ENCODE data around the gene KIF22. TPM values are rescaled to one million over a fixed set of nuclear protein-coding genes. Genes with fewer than 3 reads are reported as not detected.
A peak's percentile ranks its signal among the peaks of the same experiment; 100 is the strongest.

The KIF22 gene
- total RNA-seq, 1 experiment from 2014 or later = 134 TPM

- Mint-ChIP-seq H3K36me3 (ENCODE audit: insufficient read depth, unreplicated experiment) (peaks cover 74% of the 10 kb centered on the region), H3K4me3 (ENCODE audit: low read depth, unreplicated experiment) (peak overlapping the region; percentile 89), H3K4me1 (ENCODE audit: low read depth, unreplicated experiment) (peaks cover 33% of the 10 kb centered on the region), H3K27me3 (ENCODE audit: unreplicated experiment) (no peaks in the 10 kb centered on the region), H3K27ac (ENCODE audit: unreplicated experiment) (peak overlapping the region; percentile 96), H3K9me3 (ENCODE audit: low read depth, unreplicated experiment) (no peaks in the 10 kb centered on the region)
- no TSS peak for BruUV-seq (replicated peaks)
- intact Hi-C loops (cut with micrococcal nuclease; ENCODE audit: unreplicated experiment) = no loop called here
- CTCF ChIA-PET = interaction anchor here (0.8 to 1.4 kb wide), 7 partner anchors 13 to 228 kb away, joined by 3 to 6 read pairs (median 3); partner anchors contain the start of genes KIF22 and MVP
- TF ChIP-seq, protein P1, sequence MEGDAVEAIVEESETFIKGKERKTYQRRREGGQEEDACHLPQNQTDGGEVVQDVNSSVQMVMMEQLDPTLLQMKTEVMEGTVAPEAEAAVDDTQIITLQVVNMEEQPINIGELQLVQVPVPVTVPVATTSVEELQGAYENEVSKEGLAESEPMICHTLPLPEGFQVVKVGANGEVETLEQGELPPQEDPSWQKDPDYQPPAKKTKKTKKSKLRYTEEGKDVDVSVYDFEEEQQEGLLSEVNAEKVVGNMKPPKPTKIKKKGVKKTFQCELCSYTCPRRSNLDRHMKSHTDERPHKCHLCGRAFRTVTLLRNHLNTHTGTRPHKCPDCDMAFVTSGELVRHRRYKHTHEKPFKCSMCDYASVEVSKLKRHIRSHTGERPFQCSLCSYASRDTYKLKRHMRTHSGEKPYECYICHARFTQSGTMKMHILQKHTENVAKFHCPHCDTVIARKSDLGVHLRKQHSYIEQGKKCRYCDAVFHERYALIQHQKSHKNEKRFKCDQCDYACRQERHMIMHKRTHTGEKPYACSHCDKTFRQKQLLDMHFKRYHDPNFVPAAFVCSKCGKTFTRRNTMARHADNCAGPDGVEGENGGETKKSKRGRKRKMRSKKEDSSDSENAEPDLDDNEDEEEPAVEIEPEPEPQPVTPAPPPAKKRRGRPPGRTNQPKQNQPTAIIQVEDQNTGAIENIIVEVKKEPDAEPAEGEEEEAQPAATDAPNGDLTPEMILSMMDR (IDR thresholded peaks at IDR 0.05; ENCODE audit: unreplicated experiment) = no peak
- no peak for DNase-seq
These were observed 13.5 kb downstream of the KIF22 start for GRCh38 chr16:29804020-29804419.

- intact Hi-C loops (cut with micrococcal nuclease; ENCODE audit: unreplicated experiment) = no loop called here
- Mint-ChIP-seq H3K4me3 (ENCODE audit: low read depth, unreplicated experiment) (peak overlapping the region; percentile 89), H3K27ac (ENCODE audit: unreplicated experiment) (peak overlapping the region; percentile 96), H3K36me3 (ENCODE audit: insufficient read depth, unreplicated experiment) (peaks cover 74% of the 10 kb centered on the region), H3K4me1 (ENCODE audit: low read depth, unreplicated experiment) (peaks cover 34% of the 10 kb centered on the region), H3K9me3 (ENCODE audit: low read depth, unreplicated experiment) (no peaks in the 10 kb centered on the region), H3K27me3 (ENCODE audit: unreplicated experiment) (no peaks in the 10 kb centered on the region)
- no peak for DNase-seq
- TF ChIP-seq, protein P1 (IDR thresholded peaks at IDR 0.05; ENCODE audit: unreplicated experiment) = no peak
- TSS peak; percentile 50 for BruUV-seq (replicated peaks)
- CTCF ChIA-PET = interaction anchor here (0.8 to 1.4 kb wide), 7 partner anchors 12 to 228 kb away, joined by 3 to 6 read pairs (median 3); partner anchors contain the start of genes KIF22 and MVP
These were observed 14.1 kb downstream of the KIF22 start for GRCh38 chr16:29804455-29805231.

DNA sequence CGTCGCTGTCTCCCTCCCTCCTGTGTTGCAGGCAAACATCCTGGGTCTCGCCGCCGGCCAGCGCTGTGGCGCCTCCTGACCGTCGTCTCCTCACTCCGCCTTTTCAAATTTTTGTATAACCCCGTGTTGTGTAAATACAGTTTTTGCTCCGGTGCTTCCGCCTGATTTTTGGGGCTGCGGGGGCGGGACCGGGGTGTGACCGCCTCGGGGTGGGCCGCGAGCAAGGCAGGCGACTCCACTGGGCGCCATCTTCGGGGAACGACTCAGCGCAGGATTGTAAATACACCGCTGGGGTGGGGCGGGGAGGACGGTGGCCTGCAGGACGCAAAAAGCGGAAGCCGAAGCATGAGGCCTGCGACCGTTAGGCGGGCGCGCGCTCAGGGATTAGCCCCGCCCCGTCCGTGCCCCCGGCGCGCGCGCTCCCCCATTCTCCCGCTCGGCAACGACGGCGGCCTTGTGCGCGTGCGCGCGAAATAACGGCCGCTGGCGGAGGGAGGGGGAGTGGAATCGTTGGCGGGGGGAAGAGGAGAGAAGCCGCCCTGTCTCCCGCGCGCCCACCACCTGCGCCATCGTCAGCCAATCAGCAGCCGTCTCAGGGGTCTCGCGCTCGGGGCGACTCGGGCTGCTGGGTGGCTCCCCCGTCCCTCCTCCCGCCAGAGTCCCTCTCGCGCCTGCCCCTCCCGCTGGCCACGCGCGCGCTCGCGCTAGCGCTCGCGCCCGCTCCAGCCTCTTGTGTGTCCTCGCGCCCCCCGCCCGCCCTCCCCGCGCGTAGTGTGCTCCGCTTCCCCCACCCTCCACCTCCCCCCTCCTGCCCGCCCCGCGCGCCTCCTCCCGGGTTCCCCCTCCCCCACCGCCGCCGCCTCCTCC is 14.9 kb downstream of the KIF22 start:
- intact Hi-C loops (cut with micrococcal nuclease; ENCODE audit: unreplicated experiment) = no loop called here
- no peaks in the 10 kb centered on the region for H3K27me3 Mint-ChIP-seq (ENCODE audit: unreplicated experiment)
- H3K4me3 Mint-ChIP-seq (ENCODE audit: low read depth, unreplicated experiment) = peak overlapping the region; percentile 89
- peaks cover 34% of the 10 kb centered on the region for H3K4me1 Mint-ChIP-seq (ENCODE audit: low read depth, unreplicated experiment)
- H3K27ac Mint-ChIP-seq (ENCODE audit: unreplicated experiment) = peak overlapping the region; percentile 96
- peak; percentile 99 for DNase-seq
- H3K9me3 Mint-ChIP-seq (ENCODE audit: low read depth, unreplicated experiment) = no peaks in the 10 kb centered on the region
- CTCF ChIA-PET = interaction anchor here (0.5 to 1.3 kb wide), 3 partner anchors 12 to 129 kb away, joined by 3 to 4 read pairs (median 3); no protein-coding TSS in a partner anchor
- no TSS peak for BruUV-seq (replicated peaks)
- peaks cover 76% of the 10 kb centered on the region for H3K36me3 Mint-ChIP-seq (ENCODE audit: insufficient read depth, unreplicated experiment)
- TF ChIP-seq, protein P1 (IDR thresholded peaks at IDR 0.05; ENCODE audit: unreplicated experiment) = peak; percentile 25

DNA sequence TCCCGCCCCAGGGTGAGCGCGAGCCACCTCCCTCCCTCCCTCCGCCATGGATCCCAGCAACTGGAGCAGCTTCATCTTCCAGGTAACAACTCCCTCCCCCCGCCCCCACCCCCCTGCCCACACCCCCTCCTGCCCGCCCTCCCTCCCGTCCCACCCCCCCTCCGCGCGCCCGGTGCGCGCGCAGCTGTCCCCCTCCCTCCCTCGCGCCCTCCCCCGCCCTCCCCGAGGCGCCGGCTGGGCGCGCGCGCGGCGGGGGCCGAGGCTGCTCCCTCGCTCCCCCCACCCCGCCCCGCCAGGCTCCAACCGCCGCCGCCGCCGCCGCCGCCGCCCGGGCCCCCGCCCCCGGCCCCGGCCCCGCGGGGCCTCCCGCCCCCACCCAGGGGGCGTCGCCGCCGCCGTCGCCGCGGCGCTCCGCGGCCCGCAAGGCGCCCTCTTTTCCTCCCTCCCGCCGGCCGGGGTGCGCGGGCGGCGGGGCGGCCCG is 15.6 kb downstream of the KIF22 start, which contains the start of gene MAZ:
TSS of gene MAZ (plus strand) at position 431 of the 481 bp plus-strand sequence. CDS start 173 bp downstream, outside the sequence.
- Mint-ChIP-seq H3K9me3 (ENCODE audit: low read depth, unreplicated experiment) (no peaks in the 10 kb centered on the region), H3K27me3 (ENCODE audit: unreplicated experiment) (no peaks in the 10 kb centered on the region), H3K4me3 (ENCODE audit: low read depth, unreplicated experiment) (peak within 1 kb of the TSS; percentile 89), H3K4me1 (ENCODE audit: low read depth, unreplicated experiment) (peaks cover 34% of the 10 kb centered on the region), H3K27ac (ENCODE audit: unreplicated experiment) (peak within 1 kb of the TSS; percentile 96), H3K36me3 (ENCODE audit: insufficient read depth, unreplicated experiment) (peaks cover 83% of the 10 kb centered on the region)
- intact Hi-C loops (cut with micrococcal nuclease; ENCODE audit: unreplicated experiment) = no loop called here
- TF ChIP-seq, protein P1 (IDR thresholded peaks at IDR 0.05; ENCODE audit: unreplicated experiment) = no peak
- peak; percentile 85 for DNase-seq
- CTCF ChIA-PET = interaction anchor here (0.5 to 2.7 kb wide), 2 partner anchors 10 to 129 kb away, joined by 3 to 35 read pairs; partner anchors contain the start of gene PAGR1
- BruUV-seq (replicated peaks) = no TSS peak

Measured in Calu3 (cell line).